ENCODE results near the gene CIRBP.

CIRBP gene

DNA sequence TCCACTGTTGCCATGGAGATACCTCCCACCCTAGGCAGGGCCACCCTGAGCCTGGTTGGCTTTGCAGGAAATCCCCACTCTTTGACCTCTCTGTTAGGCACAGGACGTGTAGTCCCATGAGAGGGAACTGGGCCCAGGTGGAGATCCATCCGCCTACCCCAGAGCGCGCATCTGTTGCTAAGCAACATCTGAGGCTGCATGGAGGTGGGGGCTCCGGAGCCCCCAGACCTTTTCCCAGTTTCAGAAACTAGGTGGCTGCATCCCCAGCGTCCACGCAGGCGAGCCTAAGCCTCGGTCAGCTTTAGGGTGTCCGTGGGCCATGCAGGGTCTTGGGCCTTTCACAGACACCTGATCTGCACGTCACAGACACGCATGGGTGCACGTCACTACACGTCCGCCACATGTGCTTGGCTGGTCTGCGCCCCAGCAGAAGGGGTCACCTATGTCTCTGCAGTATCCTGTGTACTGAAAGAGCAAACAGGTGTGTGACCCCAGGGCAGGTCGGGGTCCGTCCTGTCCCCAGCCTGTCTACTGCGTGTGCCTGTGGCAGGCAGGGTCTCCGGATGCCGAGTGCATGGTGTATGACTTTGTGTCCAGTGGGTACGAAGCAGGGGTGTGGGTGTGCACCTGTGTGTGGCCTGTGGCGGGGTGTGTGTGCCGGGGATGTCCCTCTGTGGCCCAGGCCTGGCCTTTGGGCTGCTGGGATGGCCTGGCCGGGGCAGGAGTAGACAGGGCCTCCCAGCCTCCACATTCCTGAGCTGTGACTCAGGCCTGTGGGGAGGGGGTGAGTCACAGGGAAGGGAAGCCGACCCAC lies 4.1 kb upstream of the CIRBP start:
- Histone ChIP-seq H3K4me1 (ENCODE audit: insufficient read depth, insufficient read length) (peaks cover 47% of the 10 kb centered on the region), H3K36me3 (ENCODE audit: insufficient read depth, insufficient read length, low read length) (peaks cover 17% of the 10 kb centered on the region), H3K9me3 (ENCODE audit: insufficient read depth, low read length) (no peaks in the 10 kb centered on the region), H3K4me3 (ENCODE audit: insufficient read length, low read depth) (no peak overlapping the region), H3K27me3 (ENCODE audit: insufficient read depth, insufficient read length) (peaks cover 15% of the 10 kb centered on the region), H3K9ac (ENCODE audit: insufficient read length, low read depth) (peak overlapping the region; percentile 70)
- DNase-seq (ENCODE audit: low read depth, low spot score) = peak; percentile 81
- no peak for TF ChIP-seq ZNF274 (IDR thresholded peaks at IDR 0.05; ENCODE audit: low read depth, low read length)
- no peak for TF ChIP-seq SUZ12 (IDR thresholded peaks at IDR 0.05; ENCODE audit: extremely low read depth, insufficient read depth, insufficient read length)
- no peak for TF ChIP-seq YY1 (IDR thresholded peaks at IDR 0.05; ENCODE audit: insufficient read depth, insufficient read length)

GRCh38 chr19:1265615-1266128 lies 3.5 kb upstream of the CIRBP start:
- Histone ChIP-seq H3K27me3 (ENCODE audit: insufficient read depth, insufficient read length) (peaks cover 15% of the 10 kb centered on the region), H3K9me3 (ENCODE audit: insufficient read depth, low read length) (no peaks in the 10 kb centered on the region), H3K9ac (ENCODE audit: insufficient read length, low read depth) (peak overlapping the region; percentile 96), H3K4me1 (ENCODE audit: insufficient read depth, insufficient read length) (peaks cover 41% of the 10 kb centered on the region), H3K36me3 (ENCODE audit: insufficient read depth, insufficient read length, low read length) (peaks cover 24% of the 10 kb centered on the region), H3K4me3 (ENCODE audit: insufficient read length, low read depth) (peak overlapping the region; percentile 70)
- no peak for DNase-seq (ENCODE audit: low read depth, low spot score)
- TF ChIP-seq YY1 (IDR thresholded peaks at IDR 0.05; ENCODE audit: insufficient read depth, insufficient read length) (no peak), ZNF274 (IDR thresholded peaks at IDR 0.05; ENCODE audit: low read depth, low read length) (no peak), SUZ12 (IDR thresholded peaks at IDR 0.05; ENCODE audit: extremely low read depth, insufficient read depth, insufficient read length) (no peak)

DNA sequence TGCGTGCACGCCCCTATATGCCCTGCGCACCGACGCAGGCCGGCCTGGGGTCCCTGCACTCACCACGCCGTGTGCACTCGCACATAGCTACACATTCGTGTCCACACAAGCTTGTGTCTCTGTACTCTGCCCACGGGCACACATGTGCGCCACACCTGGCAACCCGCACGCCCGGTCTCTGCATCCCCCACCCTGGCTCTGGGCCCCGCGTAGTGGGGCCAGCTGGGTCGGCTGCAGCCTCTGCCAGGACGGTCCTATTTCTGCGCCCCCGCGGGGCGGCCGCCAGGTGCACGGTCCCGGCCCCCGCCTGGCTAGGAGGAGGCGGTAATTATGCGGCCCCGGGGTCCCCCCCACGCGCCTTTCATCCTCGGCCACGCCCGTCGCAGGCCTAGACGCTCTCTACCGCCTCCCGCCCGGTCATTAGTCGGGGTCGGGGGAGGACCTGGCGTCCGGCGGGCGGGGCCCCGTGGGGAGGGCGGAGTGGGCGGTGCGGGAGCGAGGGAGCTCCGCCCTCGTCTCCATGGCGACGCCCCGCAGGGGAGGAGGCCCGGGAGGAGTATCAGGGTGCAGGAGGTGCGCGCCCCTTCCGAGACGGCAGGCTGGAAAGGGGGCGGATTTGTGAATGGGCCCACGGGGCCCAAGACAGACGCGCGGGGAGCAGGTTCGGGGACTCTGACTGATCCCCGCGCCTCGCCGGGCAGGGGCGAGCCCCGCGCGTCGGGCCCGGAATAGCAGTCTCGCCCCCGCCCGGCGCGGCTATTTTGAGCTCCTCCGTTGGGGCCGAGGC lies 2.8 kb upstream of the CIRBP start:
- no peak for DNase-seq (ENCODE audit: low read depth, low spot score)
- peak overlapping the region; percentile 70 for H3K4me3 ChIP-seq (ENCODE audit: insufficient read length, low read depth)
- peak overlapping the region; percentile 96 for H3K9ac ChIP-seq (ENCODE audit: insufficient read length, low read depth)
- H3K9me3 ChIP-seq (ENCODE audit: insufficient read depth, low read length) = no peaks in the 10 kb centered on the region
- TF ChIP-seq YY1 (IDR thresholded peaks at IDR 0.05; ENCODE audit: insufficient read depth, insufficient read length) (no peak), ZNF274 (IDR thresholded peaks at IDR 0.05; ENCODE audit: low read depth, low read length) (no peak), SUZ12 (IDR thresholded peaks at IDR 0.05; ENCODE audit: extremely low read depth, insufficient read depth, insufficient read length) (no peak)
- peaks cover 15% of the 10 kb centered on the region for H3K27me3 ChIP-seq (ENCODE audit: insufficient read depth, insufficient read length)
- peaks cover 30% of the 10 kb centered on the region for H3K36me3 ChIP-seq (ENCODE audit: insufficient read depth, insufficient read length, low read length)
- peaks cover 47% of the 10 kb centered on the region for H3K4me1 ChIP-seq (ENCODE audit: insufficient read depth, insufficient read length)

DNA sequence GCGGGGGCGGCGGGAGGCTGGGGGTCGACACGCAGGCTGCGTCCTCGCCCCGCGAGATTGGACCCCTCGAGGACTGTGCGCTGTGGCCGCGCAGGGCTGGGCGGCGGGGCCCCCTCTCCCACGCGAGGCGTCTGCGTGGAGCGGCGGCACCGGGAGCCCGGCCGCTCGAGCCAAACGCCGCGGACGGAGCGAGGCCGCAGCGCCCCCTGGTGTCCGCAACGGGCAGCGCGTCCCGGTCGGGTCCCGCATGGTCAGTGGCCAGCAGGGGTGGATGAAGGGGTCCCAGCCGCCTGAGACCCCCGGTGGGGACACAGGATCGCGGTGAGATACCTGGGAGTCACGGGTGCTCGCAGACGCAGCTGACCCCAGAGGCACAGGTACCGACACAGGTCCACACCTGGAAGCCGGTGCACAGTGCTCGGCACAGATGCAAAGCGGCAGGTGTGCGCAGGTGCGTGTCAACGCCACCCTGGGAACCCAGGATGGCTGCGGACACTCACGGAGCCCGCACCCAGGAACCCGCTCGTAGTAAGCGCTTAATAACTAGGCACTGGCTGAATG lies 2.1 kb upstream of the CIRBP start:
- Histone ChIP-seq H3K27me3 (ENCODE audit: insufficient read depth, insufficient read length) (peaks cover 15% of the 10 kb centered on the region), H3K4me3 (ENCODE audit: insufficient read length, low read depth) (peak overlapping the region; percentile 62), H3K9me3 (ENCODE audit: insufficient read depth, low read length) (no peaks in the 10 kb centered on the region), H3K36me3 (ENCODE audit: insufficient read depth, insufficient read length, low read length) (peaks cover 37% of the 10 kb centered on the region), H3K4me1 (ENCODE audit: insufficient read depth, insufficient read length) (peaks cover 48% of the 10 kb centered on the region), H3K9ac (ENCODE audit: insufficient read length, low read depth) (peak overlapping the region; percentile 86)
- no peak for DNase-seq (ENCODE audit: low read depth, low spot score)
- TF ChIP-seq SUZ12 (IDR thresholded peaks at IDR 0.05; ENCODE audit: extremely low read depth, insufficient read depth, insufficient read length) = no peak
- no peak for TF ChIP-seq YY1 (IDR thresholded peaks at IDR 0.05; ENCODE audit: insufficient read depth, insufficient read length)
- TF ChIP-seq ZNF274 (IDR thresholded peaks at IDR 0.05; ENCODE audit: low read depth, low read length) = no peak

DNA sequence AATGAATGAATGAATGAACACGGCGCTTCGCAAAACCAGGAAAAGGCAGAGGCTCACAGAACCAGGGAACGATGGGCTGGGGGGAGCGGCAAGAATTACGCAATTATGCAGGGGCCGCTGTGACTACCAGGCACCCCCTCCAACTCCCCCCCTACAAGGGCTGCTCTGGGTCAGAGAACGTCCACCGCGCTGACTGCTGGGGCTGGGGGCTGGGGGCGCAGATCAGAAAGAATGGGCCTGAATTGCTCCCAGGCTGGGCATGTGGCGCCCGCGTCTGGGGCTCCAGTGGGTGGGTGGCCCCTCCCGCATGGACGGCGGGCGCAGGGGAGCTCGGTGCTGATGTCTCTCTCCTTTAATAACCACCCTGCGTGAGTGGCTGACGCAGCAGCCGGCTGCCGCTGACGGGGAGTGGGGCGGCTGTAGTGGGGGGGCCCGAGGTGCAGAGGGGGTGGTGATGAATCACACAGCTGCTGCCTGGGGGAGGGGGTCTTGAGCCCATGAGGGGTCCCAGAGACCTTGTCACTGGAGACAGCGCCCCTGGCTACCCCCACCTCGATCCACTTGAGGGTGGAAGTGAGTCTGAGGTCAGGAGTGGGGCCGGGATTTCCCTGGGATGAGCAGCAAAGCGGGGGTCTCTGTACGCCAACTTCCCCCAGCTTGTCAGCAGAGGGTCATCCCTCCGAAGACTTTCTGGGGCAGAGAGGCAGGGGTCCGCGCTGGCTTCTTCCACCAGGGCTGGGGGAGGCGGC lies 1.5 kb upstream of the CIRBP start:
- peaks cover 15% of the 10 kb centered on the region for H3K27me3 ChIP-seq (ENCODE audit: insufficient read depth, insufficient read length)
- no peak for DNase-seq (ENCODE audit: low read depth, low spot score)
- H3K4me1 ChIP-seq (ENCODE audit: insufficient read depth, insufficient read length) = peaks cover 49% of the 10 kb centered on the region
- peak overlapping the region; percentile 62 for H3K4me3 ChIP-seq (ENCODE audit: insufficient read length, low read depth)
- no peaks in the 10 kb centered on the region for H3K9me3 ChIP-seq (ENCODE audit: insufficient read depth, low read length)
- peak overlapping the region; percentile 86 for H3K9ac ChIP-seq (ENCODE audit: insufficient read length, low read depth)
- no peak for TF ChIP-seq SUZ12 (IDR thresholded peaks at IDR 0.05; ENCODE audit: extremely low read depth, insufficient read depth, insufficient read length)
- no peak for TF ChIP-seq YY1 (IDR thresholded peaks at IDR 0.05; ENCODE audit: insufficient read depth, insufficient read length)
- TF ChIP-seq ZNF274 (IDR thresholded peaks at IDR 0.05; ENCODE audit: low read depth, low read length) = no peak
- peaks cover 43% of the 10 kb centered on the region for H3K36me3 ChIP-seq (ENCODE audit: insufficient read depth, insufficient read length, low read length)

DNA sequence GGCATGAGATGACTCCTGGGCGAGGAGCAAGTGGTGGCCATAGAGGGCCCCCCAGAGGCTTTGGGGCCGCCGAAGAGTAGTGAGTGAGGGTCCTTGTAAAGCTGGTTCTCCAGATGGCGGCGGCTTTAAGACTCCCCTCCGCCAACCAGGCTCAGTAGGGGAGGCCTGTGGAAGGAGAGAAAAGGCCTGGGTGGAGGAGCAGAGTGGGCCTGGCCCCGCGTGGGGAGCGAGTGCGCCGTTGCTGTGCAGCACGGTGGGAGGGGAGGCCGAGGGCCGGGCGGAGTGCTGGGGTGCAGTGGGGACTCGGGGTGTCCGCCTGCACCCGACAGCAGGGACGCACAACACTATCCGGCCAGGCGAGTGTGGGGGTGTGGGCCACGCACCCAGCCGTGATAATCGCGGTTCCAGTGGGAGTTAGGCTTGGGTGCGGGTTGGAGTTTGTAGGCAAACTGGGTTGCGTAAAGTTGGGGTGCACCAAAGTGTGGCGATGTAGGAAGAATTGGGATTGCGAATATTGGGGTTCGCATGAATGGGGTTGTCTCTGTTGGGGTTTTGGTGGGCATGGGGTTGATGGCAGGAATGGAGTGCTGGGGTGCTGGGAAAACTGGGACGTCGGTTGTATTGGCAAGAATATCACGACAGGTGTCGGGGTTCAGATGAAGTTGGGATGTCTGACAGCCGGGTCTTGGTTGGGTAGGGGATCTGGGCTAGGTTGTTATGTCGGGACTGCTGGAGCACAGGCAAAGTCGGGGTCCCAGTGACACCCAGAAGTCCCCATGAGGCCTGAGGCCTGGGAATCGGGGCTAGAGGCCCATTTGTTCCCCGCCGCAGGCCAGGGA lies 687 bp upstream of the CIRBP start:
- no peak for TF ChIP-seq ZNF274 (IDR thresholded peaks at IDR 0.05; ENCODE audit: low read depth, low read length)
- no peak for TF ChIP-seq SUZ12 (IDR thresholded peaks at IDR 0.05; ENCODE audit: extremely low read depth, insufficient read depth, insufficient read length)
- TF ChIP-seq YY1 (IDR thresholded peaks at IDR 0.05; ENCODE audit: insufficient read depth, insufficient read length) = no peak
- peaks cover 15% of the 10 kb centered on the region for H3K27me3 ChIP-seq (ENCODE audit: insufficient read depth, insufficient read length)
- H3K4me1 ChIP-seq (ENCODE audit: insufficient read depth, insufficient read length) = peaks cover 51% of the 10 kb centered on the region
- H3K4me3 ChIP-seq (ENCODE audit: insufficient read length, low read depth) = peak overlapping the region; percentile 31
- H3K36me3 ChIP-seq (ENCODE audit: insufficient read depth, insufficient read length, low read length) = peaks cover 51% of the 10 kb centered on the region
- no peak for DNase-seq (ENCODE audit: low read depth, low spot score)
- H3K9ac ChIP-seq (ENCODE audit: insufficient read length, low read depth) = peak overlapping the region; percentile 86
- no peaks in the 10 kb centered on the region for H3K9me3 ChIP-seq (ENCODE audit: insufficient read depth, low read length)
